ENCODE measurements around the gene UNC50.

- TF ChIP-seq TAF1 (IDR thresholded peaks at IDR 0.05; ENCODE audit: low read depth) (no peak), CTCF (IDR thresholded peaks at IDR 0.05; ENCODE audit: poor library complexity, severe bottlenecking) (no peak), RAD21 (conservative IDR thresholded peaks at IDR 0.05) (no peak)
Measured at GRCh38 chr2:98579926-98580325, 28.5 kb upstream of the UNC50 start.

All from neural cell (in vitro differentiated cells).